GM10248 (cell line): Measurements from ENCODE around the gene MISP.

Source experiments
- CTCF ChIA-PET: fragments of 300-600 bp; sonication (Branson Sonifier 250); formaldehyde crosslinking; extraction: SDS; loops from one replicate; lab custom pipeline; 2021; ENCODE audit warnings: antibody characterized with exemption; lab: Yijun Ruan, JAX
- POLR2A ChIA-PET: fragments of 350-650 bp; sonication (Branson Sonifier 250); formaldehyde crosslinking; extraction: SDS; loops from one replicate; lab custom pipeline; 2020; ENCODE audit warnings: antibody characterized with exemption; lab: Yijun Ruan, JAX
- DNase-seq: peaks from one replicate; pipeline ENCODE4 v3.0.0; 2012; ENCODE audit errors: extremely low spot score
- TF ChIP-seq, protein P1 (sequence below): IDR thresholded peaks from 2 replicates; pipeline ENCODE4 v1.5.1; 2012; ENCODE audit warnings: mild to moderate bottlenecking, low read depth; ENCODE audit errors: extremely low read depth, missing control alignments, control extremely low read depth

The MISP gene

DNA sequence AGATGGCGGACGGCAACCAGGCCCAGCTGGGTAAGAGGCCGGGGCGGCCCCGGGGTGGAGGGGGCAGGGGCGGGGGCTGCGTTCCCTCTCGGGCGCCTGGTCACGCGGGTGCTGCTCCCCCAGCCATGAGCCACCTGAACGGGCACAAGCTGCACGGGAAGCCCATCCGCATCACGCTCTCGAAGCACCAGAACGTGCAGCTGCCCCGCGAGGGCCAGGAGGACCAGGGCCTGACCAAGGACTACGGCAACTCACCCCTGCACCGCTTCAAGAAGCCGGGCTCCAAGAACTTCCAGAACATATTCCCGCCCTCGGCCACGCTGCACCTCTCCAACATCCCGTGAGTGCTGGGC, 57.5 kb downstream of the MISP start:
- TF ChIP-seq, protein P1, sequence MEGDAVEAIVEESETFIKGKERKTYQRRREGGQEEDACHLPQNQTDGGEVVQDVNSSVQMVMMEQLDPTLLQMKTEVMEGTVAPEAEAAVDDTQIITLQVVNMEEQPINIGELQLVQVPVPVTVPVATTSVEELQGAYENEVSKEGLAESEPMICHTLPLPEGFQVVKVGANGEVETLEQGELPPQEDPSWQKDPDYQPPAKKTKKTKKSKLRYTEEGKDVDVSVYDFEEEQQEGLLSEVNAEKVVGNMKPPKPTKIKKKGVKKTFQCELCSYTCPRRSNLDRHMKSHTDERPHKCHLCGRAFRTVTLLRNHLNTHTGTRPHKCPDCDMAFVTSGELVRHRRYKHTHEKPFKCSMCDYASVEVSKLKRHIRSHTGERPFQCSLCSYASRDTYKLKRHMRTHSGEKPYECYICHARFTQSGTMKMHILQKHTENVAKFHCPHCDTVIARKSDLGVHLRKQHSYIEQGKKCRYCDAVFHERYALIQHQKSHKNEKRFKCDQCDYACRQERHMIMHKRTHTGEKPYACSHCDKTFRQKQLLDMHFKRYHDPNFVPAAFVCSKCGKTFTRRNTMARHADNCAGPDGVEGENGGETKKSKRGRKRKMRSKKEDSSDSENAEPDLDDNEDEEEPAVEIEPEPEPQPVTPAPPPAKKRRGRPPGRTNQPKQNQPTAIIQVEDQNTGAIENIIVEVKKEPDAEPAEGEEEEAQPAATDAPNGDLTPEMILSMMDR: no peak
- ChIA-PET POLR2A (interaction anchor here (0.6 to 1.0 kb wide), 2 partner anchors 39 to 99 kb away, joined by 3 to 7 read pairs; no protein-coding TSS in a partner anchor), CTCF (no interaction called here)
- no peak for DNase-seq

DNA sequence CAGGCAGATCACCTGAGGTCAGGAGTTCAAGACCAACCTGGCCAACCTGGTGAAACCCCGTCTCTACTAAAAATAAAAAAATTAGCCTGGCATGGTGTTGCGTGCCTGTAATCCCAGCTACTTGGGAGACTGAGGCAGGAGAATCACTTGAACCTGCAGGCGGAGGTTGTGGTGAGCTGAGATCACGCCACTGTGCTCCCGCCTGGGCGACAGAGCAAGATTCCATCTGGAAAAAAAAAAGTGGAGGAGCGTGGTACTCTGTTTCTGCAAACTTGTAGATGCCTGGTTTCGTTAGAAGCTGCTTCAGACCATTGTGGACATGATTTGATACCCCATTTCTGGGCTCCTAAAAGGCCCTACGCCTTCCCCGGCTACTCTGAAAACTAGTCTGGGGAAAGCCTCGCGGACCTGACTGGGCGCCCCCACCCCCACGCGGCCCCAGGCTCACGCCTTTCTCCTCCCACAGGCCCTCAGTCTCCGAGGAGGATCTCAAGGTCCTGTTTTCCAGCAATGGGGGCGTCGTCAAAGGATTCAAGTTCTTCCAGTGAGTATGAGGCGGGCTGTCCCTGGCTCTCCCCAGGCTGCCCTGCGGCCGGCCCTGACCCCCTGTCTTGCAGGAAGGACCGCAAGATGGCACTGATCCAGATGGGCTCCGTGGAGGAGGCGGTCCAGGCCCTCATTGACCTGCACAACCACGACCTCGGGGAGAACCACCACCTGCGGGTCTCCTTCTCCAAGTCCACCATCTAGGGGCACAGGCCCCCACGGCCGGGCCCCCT, 59.4 kb downstream of the MISP start:
- CTCF ChIA-PET: interaction anchor here (1.3 kb wide), 1 partner anchor 8 kb away, joined by 5 read pairs; no protein-coding TSS in a partner anchor
- TF ChIP-seq, protein P1: no peak
- POLR2A ChIA-PET: interaction anchor here (0.6 to 3.0 kb wide), 3 partner anchors 10 to 1023 kb away, joined by 3 to 14 read pairs (median 3); no protein-coding TSS in a partner anchor
- no peak for DNase-seq

DNA sequence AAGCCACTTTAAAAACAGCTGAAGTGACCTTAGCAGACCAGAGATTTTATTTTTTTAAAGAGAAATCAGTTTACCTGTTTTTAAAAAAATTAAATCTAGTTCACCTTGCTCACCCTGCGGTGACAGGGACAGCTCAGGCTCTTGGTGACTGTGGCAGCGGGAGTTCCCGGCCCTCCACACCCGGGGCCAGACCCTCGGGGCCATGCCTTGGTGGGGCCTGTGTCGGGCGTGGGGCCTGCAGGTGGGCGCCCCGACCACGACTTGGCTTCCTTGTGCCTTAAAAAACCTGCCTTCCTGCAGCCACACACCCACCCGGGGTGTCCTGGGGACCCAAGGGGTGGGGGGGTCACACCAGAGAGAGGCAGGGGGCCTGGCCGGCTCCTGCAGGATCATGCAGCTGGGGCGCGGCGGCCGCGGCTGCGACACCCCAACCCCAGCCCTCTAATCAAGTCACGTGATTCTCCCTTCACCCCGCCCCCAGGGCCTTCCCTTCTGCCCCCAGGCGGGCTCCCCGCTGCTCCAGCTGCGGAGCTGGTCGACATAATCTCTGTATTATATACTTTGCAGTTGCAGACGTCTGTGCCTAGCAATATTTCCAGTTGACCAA, 60.1 kb downstream of the MISP start:
- POLR2A ChIA-PET: interaction anchor here (3.0 kb wide), 1 partner anchor 11 kb away, joined by 14 read pairs; no protein-coding TSS in a partner anchor
- CTCF ChIA-PET: no interaction called here
- DNase-seq: no peak
- TF ChIP-seq, protein P1: no peak

DNA sequence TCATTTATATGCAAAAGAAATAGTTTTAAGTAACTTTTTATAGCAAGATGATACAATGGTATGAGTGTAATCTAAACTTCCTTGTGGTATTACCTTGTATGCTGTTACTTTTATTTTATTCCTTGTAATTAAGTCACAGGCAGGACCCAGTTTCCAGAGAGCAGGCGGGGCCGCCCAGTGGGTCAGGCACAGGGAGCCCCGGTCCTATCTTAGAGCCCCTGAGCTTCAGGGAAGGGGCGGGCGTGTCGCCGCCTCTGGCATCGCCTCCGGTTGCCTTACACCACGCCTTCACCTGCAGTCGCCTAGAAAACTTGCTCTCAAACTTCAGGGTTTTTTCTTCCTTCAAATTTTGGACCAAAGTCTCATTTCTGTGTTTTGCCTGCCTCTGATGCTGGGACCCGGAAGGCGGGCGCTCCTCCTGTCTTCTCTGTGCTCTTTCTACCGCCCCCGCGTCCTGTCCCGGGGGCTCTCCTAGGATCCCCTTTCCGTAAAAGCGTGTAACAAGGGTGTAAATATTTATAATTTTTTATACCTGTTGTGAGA, 60.7 kb downstream of the MISP start:
- ChIA-PET POLR2A (interaction anchor here (3.0 kb wide), 1 partner anchor 11 kb away, joined by 14 read pairs; no protein-coding TSS in a partner anchor), CTCF (no interaction called here)
- no peak for DNase-seq
- TF ChIP-seq, protein P1: no peak

DNA sequence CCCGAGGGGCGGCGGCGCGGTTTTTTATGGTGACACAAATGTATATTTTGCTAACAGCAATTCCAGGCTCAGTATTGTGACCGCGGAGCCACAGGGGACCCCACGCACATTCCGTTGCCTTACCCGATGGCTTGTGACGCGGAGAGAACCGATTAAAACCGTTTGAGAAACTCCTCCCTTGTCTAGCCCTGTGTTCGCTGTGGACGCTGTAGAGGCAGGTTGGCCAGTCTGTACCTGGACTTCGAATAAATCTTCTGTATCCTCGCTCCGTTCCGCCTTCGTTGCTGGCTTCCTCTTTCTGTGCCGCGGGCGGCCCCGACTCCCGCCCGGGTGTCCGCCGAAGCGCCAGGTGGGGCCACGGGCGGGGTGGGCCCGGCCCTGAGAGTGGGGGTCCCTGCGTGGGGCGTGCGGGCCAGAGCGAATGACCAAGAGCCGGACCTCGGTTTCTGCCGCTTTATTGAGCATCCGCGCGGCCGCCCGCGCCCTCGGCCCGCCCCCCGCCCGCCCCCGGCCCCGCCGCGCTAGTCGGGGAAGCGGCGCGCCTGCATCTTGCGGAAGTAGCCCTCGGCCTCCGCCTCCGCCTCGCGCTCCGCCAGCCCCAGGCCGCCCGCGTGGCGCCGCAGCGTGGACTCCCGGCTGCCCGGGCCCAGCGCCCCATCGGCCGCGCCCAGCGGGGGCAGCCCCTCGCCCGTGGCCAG, 61.3 kb downstream of the MISP start:
- ChIA-PET CTCF (no interaction called here), POLR2A (no interaction called here)
- TF ChIP-seq, protein P1: no peak
- no peak for DNase-seq

DNA sequence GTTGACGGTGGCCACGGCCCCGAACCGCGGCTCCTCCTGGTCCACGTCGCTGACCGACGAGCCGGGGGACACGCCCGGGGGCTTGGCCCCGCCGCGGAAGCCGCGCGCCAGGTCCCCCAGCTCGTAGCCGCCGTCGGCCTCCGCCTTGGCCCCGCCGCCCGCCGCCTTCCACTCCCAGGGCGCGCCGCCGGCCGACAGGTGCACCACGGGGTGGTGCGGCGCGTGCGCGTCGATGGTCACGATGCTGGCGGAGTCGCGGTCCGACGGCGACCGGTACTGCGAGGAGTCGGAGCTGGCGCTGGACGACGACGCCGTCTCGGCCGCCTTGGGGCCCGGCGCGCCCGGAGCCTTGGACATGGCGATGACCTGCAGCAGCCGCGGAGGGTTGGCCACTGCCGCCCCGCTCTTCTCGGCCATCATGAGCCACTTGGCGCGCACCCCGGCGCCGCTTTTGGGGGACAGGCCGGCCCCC, 61.9 kb downstream of the MISP start:
- TF ChIP-seq, protein P1: no peak
- ChIA-PET CTCF (no interaction called here), POLR2A (no interaction called here)
- no peak for DNase-seq
